Coronary artery (tissue), 2 donors: Measurements from ENCODE around the gene BMERB1.

Source experiments
- DNase-seq: peaks from one replicate; pipeline ENCODE4 v3.0.0-alpha.2; 2017; ENCODE audit warnings: low spot score
- H3K27ac ChIP-seq, 2 donors: fragments of 200-600 bp; sonication (generic); one replicate each; pipeline ENCODE4 v1.5.1; 2016 to 2019
- H3K4me3 ChIP-seq: fragments of 200-600 bp; sonication (generic); 2 replicates; pipeline ENCODE4 v1.5.1; 2016; ENCODE audit warnings: mild to moderate bottlenecking, moderate library complexity
- CTCF ChIP-seq: fragments of 200-600 bp; sonication (generic); IDR thresholded peaks from one replicate; pipeline ENCODE4 v1.5.1; 2019; ENCODE audit warnings: antibody characterized with exemption

BMERB1 gene

GRCh38 chr16:15521758-15522509, 87.5 kb downstream of the BMERB1 start:
- TF ChIP-seq CTCF, result no peak

DNA sequence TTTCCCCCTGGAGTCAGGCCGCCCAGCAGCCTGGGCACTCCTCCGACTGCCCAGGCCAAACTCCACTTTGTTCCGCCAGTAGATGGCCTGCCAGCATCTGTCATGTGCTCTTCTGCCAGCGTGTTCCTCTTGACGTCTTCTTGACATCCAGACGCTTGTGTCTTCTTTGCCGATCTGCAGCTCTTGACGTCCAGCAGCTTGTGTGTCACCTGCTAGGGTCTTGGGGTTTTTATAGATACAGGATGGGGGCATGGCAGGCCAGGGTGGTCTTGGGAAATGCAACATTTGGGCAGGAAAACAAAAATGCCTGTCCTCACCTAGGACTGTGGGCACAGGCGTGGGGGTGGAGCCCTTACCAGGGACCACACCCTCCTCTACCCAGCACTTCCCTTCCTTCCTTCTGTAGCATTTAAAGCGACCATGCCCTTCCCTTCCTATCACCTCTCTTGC, 88.7 kb downstream of the BMERB1 start:
- DNase-seq, result no peak
- no peak overlapping the region for H3K4me3 ChIP-seq
- H3K27ac ChIP-seq, result no peak overlapping the region
- TF ChIP-seq CTCF, result no peak

More at GRCh38 chr16:15521758-15522509, 87.5 kb downstream of the BMERB1 start:
- Histone ChIP-seq H3K27ac (peak overlapping the region in 1 of 2 donors; percentile 56), H3K4me3 (no peak overlapping the region)
- no peak for DNase-seq

DNA sequence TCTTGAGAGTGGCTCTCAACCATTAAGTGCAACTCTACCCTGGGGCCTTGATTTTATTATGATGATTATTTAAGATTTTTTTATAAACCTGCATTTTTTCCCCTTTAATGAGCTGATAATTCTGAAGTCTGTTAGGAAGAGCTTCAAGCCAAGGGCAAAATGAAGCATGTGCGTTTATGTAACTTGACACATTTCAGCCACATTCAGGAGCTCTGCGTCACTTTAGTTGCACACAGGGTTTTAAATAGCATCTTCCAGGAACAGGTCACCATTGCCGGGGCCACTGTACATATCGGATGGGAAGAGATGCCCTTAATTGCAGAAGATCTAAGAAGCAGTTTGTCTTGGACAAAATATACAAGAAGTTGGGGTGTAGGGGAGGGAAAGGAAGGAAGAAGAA, 89.6 kb downstream of the BMERB1 start:
- no peak overlapping the region for H3K27ac ChIP-seq
- no peak for TF ChIP-seq CTCF
- DNase-seq, result no peak
- H3K4me3 ChIP-seq, result no peak overlapping the region

DNA sequence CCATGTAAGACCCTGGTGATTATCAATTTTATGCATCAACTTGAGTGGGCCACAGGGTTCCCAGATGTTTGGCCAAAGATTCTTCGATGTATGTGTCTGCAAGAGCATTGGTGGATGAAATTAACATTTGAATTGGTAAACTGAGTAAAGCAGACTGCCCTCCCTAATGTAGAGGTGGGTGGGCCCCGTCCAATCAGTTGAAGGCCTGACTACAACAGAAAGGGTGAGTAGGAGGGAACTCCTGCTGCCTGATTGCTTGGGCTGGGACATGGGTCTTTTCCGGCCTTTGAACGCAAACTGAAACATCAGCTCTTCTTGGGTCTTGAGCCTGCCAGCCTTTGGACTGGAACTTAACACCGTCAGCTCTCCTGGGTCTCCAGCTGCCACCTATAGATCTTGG, 90.6 kb downstream of the BMERB1 start:
- DNase-seq, result no peak
- Histone ChIP-seq H3K4me3 (no peak overlapping the region), H3K27ac (no peak overlapping the region)
- no peak for TF ChIP-seq CTCF

- DNase-seq, result no peak
- H3K4me3 ChIP-seq, result no peak overlapping the region
- TF ChIP-seq CTCF, result no peak
- H3K27ac ChIP-seq, result no peak overlapping the region
Measured at GRCh38 chr16:15526097-15526496, 91.7 kb downstream of the BMERB1 start.

DNA sequence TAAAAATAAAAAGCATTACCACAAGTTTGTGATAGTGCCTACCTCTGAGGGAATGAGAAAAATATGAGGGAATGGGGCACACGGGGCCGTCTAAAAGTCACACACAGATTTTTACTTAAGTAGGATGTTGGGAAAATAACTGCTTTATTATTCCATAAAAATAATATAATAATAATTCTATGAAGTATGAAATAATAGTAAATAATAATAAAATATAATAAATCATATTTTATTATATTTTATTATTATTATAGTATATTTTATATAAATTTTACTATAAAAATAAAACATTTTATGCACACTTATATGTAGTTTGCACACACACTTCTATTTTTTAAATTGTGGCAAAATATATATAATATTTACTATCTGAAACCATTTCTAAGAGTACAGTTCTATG, 92.3 kb downstream of the BMERB1 start:
- no peak for DNase-seq
- Histone ChIP-seq H3K4me3 (no peak overlapping the region), H3K27ac (no peak overlapping the region)
- no peak for TF ChIP-seq CTCF

- no peak overlapping the region for H3K4me3 ChIP-seq
- DNase-seq, result no peak
- no peak overlapping the region for H3K27ac ChIP-seq
- TF ChIP-seq CTCF, result no peak
Measured at GRCh38 chr16:15529673-15530072, 95.3 kb downstream of the BMERB1 start.
